ENCODE measurements around the gene PRLH. TPM values are rescaled to one million over a fixed set of nuclear protein-coding genes. Genes with fewer than 3 reads are reported as not detected.
A peak's percentile ranks its signal among the peaks of the same experiment; 100 is the strongest.

PRLH gene
- total and polyA plus RNA-seq, 2 of the 13 experiments (the other 11 are each of a cell fraction or from before 2014, with no cell fraction given) = not detected

- TF ChIP-seq KMT2A (CRISPR knock-in tag; IDR thresholded peaks at IDR 0.05) (no peak), PRDM10 (CRISPR knock-in tag; IDR thresholded peaks at IDR 0.05; ENCODE audit: low read depth) (no peak), ZNF782 (CRISPR knock-in tag; IDR thresholded peaks at IDR 0.05; ENCODE audit: borderline replicate concordance) (no peak), KDM1A (CRISPR knock-in tag; IDR thresholded peaks at IDR 0.05) (no peak), MNT (IDR thresholded peaks at IDR 0.05) (no peak), NAIF1 (CRISPR knock-in tag; IDR thresholded peaks at IDR 0.05; ENCODE audit: borderline replicate concordance) (no peak), ZNF703 (CRISPR knock-in tag; IDR thresholded peaks at IDR 0.05; ENCODE audit: borderline replicate concordance) (no peak), REL (CRISPR knock-in tag; conservative IDR thresholded peaks at IDR 0.05) (no peak), EED (CRISPR knock-in tag; IDR thresholded peaks at IDR 0.05) (no peak), RXRB (CRISPR knock-in tag; IDR thresholded peaks at IDR 0.05; ENCODE audit: borderline replicate concordance) (no peak), ZBTB43 (CRISPR knock-in tag; conservative IDR thresholded peaks at IDR 0.05) (no peak), PAXIP1 (CRISPR knock-in tag; conservative IDR thresholded peaks at IDR 0.05) (peak; percentile 31; the same call in 1 of the 2 replicates)
Measured at GRCh38 chr2:237549643-237550415, 16.5 kb upstream of the PRLH start (continued).
